Stimulated activated CD4-positive, alpha-beta T cell treated with anti-CD3 and anti-CD28 coated beads, TNF-alpha, amount 100 ng/mL, for 4 hours (primary cell): ENCODE results near the gene FAM43B.

ENCODE experiments used
- DNase-seq, 3 experiments: peaks; one replicate each; pipeline ENCODE4 v3.0.0-alpha.2; 2020; ENCODE audit warnings: low read depth in 3 of 3

FAM43B gene

GRCh38 chr1:20590306-20590777, 38.0 kb downstream of the FAM43B start:
- DNase-seq = no peak

DNA sequence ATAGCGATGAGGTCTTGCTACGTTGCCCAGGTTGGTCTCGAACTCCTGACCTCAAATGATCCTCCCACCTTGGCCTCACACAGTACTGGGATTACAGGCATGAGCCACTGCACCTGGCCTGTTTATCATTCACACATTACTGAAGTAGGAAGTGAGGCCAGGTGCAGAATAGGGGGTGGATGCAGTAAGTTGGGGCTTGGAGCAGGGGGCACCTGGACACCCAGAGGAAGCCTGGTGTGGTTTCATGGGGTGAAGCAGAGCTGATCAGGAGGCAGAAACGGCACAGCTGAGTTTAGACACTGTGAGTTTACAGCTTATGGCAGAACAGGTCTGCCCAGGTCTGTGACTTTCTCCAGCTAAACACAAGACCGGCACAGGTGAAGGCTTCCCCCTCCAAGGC, 41.4 kb downstream of the FAM43B start:
- DNase-seq = no peak

GRCh38 chr1:20594746-20595145, 42.4 kb downstream of the FAM43B start:
- DNase-seq = no peak

- DNase-seq = no peak
These were observed 43.7 kb downstream of the FAM43B start for GRCh38 chr1:20596106-20596505.

DNA sequence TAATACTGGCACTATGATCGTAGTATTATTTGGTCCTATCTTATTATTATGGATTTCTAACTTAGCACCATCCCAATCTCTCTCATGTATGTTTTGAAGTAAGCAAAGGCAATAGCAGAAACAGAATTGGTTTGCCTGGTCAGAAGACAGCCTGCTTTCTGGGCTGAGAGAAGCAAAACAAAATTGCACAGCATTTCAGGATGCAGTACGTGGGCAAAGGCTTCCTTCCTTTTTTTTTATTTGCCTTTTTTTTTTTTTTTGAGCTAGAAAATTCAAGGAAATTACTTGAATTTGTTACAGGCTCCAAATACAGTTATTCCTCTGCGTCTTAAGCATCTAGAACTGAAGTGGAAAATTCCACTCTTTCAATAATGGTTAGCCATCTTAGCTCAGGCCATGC, 45.3 kb downstream of the FAM43B start:
- DNase-seq = no peak

GRCh38 chr1:20600156-20600555, 47.8 kb downstream of the FAM43B start:
- DNase-seq = no peak

DNA sequence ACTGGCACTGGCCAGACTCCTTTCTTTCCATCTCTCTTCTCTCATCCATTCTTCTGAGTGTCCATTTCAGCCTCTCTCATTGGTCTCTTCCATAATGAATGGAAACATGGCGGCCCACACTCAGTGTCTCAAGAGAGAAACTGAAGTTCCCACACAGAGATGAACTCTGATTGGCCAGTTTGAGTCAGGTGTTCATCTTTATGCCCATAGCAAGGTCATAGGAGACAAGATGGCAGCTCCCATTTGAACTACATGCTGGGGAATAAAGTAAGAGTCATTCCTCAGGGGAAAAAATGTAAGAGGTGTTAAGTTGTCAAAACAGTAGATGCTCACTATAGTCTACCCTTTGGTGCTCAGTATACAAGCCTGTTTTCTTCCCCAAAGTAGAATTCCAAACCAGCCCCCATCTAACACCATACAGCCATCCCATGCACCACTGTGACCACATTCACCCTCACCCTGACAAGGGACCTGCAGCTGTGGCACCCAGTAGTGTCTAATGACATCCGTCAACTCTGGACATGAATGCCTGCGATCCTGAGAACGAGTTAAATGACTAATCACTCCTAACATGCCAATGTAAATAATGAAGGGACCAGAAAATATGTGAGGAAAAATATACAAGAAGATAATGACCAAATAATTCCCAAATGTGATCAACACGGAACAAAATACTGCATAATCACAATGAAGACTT, 48.9 kb downstream of the FAM43B start:
- DNase-seq = no peak

- DNase-seq = no peak
These were observed 50.6 kb downstream of the FAM43B start for GRCh38 chr1:20602851-20603450.

- DNase-seq = no peak
These were observed 51.4 kb downstream of the FAM43B start for GRCh38 chr1:20603504-20604464.
